GM19467 (cell line): ENCODE results near the gene CCDC91.
"Not testable (repeated sequence)": the region's sequence is repeated elsewhere in the genome, so short reads cannot be mapped to it uniquely, and the experiment has no call there.

Experiments used
- ATAC-seq: cut with Tn5 transposase; IDR thresholded peaks from one replicate; pipeline ENCODE4 v1.9.1; 2021; ENCODE audit warnings: mild to moderate bottlenecking, moderate library complexity; ENCODE audit not compliant: unreplicated experiment

Gene CCDC91

DNA sequence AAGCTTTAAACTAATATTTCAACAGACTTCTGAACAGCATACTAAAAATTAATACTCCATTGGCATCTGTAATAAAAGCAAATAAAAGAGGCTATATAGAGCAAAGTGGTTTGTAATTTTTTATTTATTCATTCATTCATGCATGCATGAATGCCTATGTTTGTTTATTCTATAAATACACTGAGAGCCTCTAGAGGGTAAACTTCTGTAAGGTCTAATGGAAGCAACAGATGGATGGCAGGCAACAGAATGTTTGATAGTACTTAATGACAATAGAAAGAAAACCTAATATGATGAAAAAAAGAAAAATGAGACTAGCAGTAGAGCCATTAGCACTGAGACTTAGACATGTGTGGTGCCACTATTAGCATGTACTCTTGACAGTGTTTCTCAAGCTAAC, 253.1 kb downstream of the CCDC91 start:
- no peak for ATAC-seq

DNA sequence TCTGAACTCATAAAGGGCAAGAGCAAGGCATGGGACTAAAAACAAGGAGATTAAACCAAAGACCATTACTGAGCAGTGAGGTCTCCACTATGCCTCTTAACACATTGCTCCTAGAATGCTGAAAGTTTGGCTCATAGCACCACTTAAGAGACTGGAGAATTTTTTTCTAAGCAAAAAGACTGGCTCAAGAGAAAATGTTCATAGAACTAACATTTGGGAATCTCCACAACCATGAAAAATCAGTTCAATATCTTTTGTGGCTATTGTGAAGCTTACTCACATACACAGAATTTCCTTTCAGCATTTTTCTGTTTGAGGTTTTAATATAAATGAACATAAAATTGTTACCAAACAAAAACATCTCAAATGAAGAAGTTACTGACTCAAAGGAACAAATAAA, 255.8 kb downstream of the CCDC91 start:
- ATAC-seq: no peak

GRCh38 chr12:28453686-28454085, 263.4 kb downstream of the CCDC91 start:
- ATAC-seq: no peak

DNA sequence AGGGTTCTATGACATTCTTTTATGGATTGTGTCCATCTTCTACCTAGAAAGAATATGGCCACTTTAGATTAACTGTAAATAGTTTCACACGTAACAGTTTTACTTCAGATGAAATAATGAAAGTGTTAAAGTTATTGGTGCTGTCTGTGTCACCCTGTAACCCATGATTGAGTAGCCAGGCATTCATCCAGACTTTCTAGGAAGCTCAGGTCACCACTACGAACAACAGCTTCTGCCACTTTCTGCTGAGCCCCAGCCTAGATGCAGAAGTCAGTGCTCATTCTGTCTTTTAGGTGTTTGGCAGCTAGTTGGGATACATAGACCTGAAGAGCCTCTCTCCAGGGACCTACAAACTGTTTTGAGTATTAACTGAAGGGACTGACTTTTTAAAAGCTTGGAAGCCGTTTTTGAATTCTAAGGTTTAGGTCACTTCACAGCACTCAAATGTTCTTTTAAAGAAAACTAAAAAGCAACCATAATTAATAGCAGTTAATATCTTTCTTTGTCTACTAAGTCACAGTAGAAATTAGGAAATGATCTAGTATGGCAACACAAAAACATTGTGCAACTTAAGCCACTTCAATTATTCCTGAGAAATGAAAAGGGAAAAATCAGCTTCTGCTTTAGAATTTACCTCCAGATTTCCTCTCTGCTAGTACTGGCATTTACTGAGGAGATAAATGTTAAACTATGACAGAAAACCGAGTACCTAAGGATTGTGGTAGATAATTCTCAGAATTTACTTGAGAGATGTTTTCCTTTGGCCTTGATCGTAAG, 266.9 kb downstream of the CCDC91 start:
- ATAC-seq: no peak

DNA sequence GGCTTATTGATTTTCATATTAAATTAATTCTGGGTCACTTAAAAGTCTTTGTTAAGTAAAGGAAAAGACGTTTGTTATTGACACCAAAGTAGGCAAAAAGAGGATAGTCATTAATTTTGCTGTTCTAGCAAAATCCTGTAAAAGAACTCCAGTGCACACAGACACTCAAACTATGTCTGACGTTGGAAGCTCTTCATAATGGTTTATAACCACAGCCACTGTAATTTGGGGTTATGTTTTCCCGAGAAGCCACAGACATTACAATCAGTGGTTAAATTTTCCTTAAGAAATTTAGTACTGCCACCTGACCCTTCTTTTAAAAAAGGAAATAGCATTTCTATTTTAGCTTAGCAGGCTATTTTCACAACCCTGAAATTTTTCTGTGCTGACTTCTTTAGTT, 267.5 kb downstream of the CCDC91 start:
- ATAC-seq: no peak

GRCh38 chr12:28459481-28459880, 269.2 kb downstream of the CCDC91 start:
- ATAC-seq: no peak

DNA sequence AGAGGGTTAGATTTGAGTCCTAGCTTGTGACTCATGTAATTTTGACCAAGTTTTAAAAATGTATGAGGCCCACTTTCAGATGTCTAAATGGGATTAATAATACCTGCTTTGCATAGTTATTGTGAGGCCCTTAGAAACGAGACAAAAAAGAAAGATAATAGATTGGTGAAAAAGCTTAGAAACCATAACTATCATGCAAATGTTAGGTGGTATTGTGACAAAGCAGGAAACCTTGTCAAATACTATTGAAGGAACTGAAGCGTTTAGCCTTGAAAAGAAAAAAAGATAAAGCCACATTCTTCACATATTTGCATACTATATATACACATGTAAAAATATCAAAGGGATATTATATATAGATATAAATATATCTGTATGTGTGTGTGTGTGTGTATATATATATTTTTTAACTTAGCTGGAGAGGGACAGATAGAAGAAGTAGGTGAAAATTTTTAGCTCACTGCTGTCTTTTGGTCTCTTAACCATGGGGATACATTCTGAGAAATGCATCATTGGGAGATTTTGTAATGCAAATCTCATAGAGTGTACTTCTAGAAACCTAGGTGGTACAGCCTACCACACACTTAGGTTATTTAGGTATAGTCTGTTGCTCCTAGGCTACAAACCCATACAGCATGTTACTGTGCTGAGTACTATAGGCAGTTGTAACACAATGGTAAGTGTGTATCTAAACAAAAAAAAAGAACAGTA, 270.3 kb downstream of the CCDC91 start:
- ATAC-seq: peak; percentile 51

DNA sequence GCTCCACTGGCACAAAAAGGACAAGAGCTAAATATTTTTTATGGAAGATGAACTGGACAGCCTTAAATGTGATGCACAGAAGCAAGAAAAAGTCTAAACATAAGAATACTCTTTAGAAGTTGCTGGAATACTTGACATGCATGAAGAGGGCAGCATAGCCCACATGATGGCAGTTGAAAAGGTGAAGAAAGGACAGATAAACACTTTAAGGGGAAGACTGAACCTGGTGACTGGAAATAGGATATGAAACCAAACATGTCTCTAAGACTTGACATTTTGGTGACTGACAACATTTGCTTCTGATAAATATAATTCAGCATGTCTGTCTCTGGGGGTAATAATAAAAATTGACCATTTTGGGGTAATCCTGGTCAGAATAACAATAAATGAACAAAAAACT, 273.1 kb downstream of the CCDC91 start:
- ATAC-seq: no peak

DNA sequence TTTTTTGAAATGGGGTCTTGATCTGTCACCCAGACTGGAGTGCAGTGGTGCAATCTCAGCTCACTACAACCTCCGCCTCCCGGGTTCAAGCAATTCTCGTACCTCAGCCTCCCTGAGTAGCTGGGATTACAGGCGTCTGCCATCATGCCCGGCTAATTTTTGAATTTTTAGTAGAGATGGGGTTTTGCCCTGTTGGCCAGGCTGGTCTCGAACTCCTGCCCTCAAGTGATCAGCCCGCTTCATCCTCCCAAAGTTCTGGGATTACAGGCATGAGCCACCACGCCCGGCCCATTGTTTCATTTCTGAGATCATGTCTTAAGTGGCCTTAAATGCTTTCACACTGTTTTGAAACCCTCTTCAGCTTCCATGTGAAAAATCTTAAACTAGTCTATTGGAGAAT, 281.5 kb downstream of the CCDC91 start:
- ATAC-seq: not testable (repeated sequence)

DNA sequence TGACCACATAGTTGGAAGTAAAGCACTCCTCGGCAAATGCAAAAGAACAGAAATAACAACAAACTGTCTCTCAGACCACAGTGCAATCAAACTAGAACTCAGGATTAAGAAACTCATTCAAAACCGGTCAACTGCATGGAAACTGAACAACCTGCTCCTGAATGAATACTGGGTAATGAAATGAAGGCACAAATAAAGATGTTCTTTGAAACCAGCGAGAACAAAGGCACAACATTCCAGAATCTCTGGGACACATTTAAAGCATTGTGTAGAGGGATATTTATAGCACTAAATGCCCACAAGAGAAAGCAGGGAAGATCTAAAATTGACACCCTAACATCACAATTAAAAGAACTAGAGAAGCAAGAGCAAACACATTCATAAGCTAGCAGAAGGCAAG, 285.9 kb downstream of the CCDC91 start:
- not testable (repeated sequence) for ATAC-seq

DNA sequence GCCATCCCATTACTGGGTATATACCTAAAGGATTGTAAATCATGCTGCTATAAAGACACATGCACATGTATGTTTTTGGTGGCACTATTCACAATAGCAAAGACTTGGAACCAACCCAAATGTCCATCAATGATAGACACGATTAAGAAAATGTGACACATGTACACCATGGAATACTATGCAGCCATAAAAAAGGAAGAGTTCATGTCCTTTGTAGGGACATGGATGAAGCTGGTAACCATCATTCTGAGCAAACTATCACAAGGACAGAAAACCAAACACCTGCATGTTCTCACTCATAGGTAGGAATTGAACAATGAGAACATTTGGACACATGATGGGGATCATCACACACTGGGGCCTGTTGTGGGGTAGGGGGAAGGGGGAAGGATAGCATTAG, 288.8 kb downstream of the CCDC91 start:
- ATAC-seq: not testable (repeated sequence)

DNA sequence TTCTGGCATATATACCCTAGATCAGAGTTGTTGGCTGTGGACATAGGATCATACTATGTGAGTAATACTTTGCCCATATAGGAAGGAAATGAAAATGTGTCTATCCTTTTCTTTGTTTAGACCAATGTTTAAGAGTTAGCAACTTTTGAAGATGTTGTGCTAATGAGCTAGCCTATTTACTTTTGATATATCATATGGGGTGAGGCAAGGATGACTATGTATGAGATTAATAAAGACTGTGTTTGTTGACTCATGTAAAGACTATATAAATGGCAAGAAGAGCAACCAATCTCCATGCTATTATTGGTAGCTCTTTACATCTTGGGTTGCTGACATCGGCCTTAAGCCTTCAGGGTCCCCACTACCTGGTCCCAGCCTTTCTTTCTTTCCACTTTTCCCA, 289.4 kb downstream of the CCDC91 start:
- ATAC-seq: no peak

GRCh38 chr12:28484156-28484555, 293.9 kb downstream of the CCDC91 start:
- no peak for ATAC-seq

GRCh38 chr12:28486521-28486920, 296.3 kb downstream of the CCDC91 start:
- no peak for ATAC-seq

- no peak for ATAC-seq
These were observed 299.0 kb downstream of the CCDC91 start for GRCh38 chr12:28489246-28489645.

DNA sequence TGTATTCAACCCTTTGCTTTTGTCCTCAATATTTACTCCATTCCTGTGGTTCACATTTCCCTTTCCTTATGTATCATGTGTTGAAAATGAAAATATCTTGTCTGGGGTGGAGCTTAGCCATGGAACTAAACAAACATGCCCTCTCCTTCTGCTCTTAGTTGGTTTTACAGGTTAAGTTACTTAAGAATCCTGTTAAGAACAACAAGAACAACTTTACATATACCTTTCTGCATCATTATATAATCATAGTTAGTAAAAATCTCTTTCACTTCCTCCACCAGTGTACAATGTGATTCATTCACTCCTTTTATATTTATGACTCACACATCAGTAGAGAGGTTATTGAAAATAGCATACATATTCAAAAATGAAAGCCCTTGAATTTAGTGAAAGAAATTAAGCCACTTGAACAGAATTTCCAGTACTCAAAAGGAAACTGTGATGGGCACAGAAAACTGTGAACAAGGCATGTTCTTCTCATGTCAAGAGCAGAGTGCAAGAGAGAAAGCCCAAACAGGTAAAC, 307.7 kb downstream of the CCDC91 start:
- peak; percentile 72 for ATAC-seq

DNA sequence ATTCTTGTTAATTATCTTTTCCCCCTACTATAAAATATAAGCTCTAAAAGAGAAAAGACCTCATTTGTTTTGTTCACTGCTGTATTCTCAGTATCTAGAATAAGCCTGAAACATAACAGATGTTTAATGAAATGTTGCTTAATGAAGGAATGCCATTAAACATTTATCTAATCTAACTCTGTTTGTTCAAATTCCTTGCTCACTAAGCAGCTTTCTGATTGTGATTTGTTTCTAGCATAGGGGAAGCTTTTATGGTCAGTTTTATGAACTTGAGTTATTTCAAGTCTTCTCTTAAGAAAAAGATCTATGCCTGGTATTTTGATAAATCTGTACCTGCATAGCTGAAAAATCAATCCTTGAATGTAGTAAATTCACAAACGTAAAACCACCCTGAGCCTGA, 308.6 kb downstream of the CCDC91 start:
- ATAC-seq: no peak

DNA sequence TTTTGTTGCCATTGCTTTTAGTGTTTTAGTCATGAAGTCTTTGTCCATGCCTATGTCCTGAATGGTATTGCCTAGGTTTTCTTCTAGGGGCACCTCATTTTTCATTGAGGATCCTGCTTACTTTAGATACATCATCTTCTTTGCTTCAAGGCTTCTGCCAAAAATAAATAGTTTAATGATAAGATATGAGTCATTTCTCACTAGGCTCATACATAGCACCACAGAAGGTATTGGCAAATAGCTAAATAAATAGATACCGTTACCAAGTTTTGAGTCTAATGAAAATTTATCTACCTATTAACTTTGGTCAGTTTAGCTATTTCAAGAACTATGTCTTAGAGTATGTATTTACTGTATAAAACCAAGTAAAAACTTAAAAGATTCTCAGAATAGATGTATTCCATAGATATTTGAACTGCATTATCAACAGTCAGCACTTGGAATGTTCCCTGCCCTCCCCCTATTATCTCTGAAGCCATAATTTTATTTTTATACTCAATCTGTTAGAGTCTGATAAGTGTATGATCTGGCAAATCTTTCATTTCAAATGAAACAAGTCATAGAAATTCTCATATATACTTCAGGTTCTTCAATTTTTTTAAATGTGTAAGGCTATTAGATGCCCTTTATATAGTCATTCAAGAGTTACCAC, 310.2 kb downstream of the CCDC91 start:
- no peak for ATAC-seq

GRCh38 chr12:28506271-28506670, 316.0 kb downstream of the CCDC91 start:
- ATAC-seq: no peak

- ATAC-seq: no peak
These were observed 316.8 kb downstream of the CCDC91 start for GRCh38 chr12:28507033-28507432.

DNA sequence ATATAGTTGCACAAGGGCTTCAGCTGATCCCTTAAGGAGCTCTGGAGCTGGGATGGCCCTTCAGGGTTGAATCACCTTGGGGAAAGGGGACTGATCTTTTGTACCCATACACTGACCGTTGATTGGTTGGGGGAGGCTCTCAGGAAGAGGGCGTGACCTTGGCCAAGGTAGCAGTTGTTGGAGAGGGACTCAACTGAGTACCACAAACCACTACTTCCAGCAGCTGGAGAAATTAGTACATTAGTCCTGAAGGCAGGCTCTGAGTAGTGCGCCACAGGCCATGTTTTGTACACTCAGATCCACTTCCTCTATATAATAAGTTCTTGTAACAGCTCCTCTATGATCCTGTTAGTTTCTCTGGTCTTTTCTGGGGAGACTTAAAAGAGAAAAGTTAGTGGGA, 317.6 kb downstream of the CCDC91 start:
- ATAC-seq: no peak

GRCh38 chr12:28512406-28512805, 322.1 kb downstream of the CCDC91 start:
- no peak for ATAC-seq
